Left renal pelvis (tissue), 4 donors: ENCODE results near the gene ALDH3A2. TPM values are rescaled to one million over a fixed set of nuclear protein-coding genes. Genes with fewer than 3 reads are reported as not detected.
"Not testable (repeated sequence)": the region's sequence is repeated elsewhere in the genome, so short reads cannot be mapped to it uniquely, and the experiment has no call there.

Experiments
- DNase-seq, 4 donors: peaks; one replicate each; pipeline ENCODE4 v3.0.0-alpha.2; 2013; ENCODE audit warnings: low read depth in 4 of 4, low spot score in 3 of 4
- polyA plus RNA-seq, 4 donors: library from polyadenylated mRNA; unstranded; fragments of 120-200 nt; gene quantifications; one replicate each; pipeline ENCODE4 v1.2.1, GENCODE V29; 2013; ENCODE audit not compliant: insufficient read length in 4 of 4

ALDH3A2 gene
- polyA plus RNA-seq, 4 donors, result 81.5 to 98.0 (median 94.9) TPM

- DNase-seq, result no peak
Observed at GRCh38 chr17:19676896-19677295, 28.3 kb downstream of the ALDH3A2 start.

- DNase-seq, result no peak
Observed at GRCh38 chr17:19677736-19678379, 29.3 kb downstream of the ALDH3A2 start.

GRCh38 chr17:19678581-19679453 is 30.3 kb downstream of the ALDH3A2 start:
- DNase-seq, result no peak

- no peak for DNase-seq
Observed at GRCh38 chr17:19683117-19683516, 34.6 kb downstream of the ALDH3A2 start.

GRCh38 chr17:19684909-19685580 is 36.5 kb downstream of the ALDH3A2 start:
- not testable (repeated sequence) for DNase-seq

- DNase-seq, result no peak
Observed at GRCh38 chr17:19686400-19687090, 38.0 kb downstream of the ALDH3A2 start.

GRCh38 chr17:19702217-19702641 is 53.7 kb downstream of the ALDH3A2 start:
- DNase-seq, result no peak

GRCh38 chr17:19703106-19703827 is 54.7 kb downstream of the ALDH3A2 start:
- no peak for DNase-seq

- DNase-seq, result no peak
Observed at GRCh38 chr17:19703828-19704613, 55.5 kb downstream of the ALDH3A2 start.

- no peak for DNase-seq
Observed at GRCh38 chr17:19705201-19705600, 56.6 kb downstream of the ALDH3A2 start.

GRCh38 chr17:19705771-19706770 is 57.5 kb downstream of the ALDH3A2 start:
- DNase-seq, result no peak

GRCh38 chr17:19706791-19707727 is 58.5 kb downstream of the ALDH3A2 start:
- no peak for DNase-seq

- no peak for DNase-seq
Observed at GRCh38 chr17:19707728-19708221, 59.2 kb downstream of the ALDH3A2 start.

- no peak for DNase-seq
Observed at GRCh38 chr17:19708431-19709175, 60.1 kb downstream of the ALDH3A2 start.

- DNase-seq, result no peak
Observed at GRCh38 chr17:19709841-19710240, 61.3 kb downstream of the ALDH3A2 start.

- no peak for DNase-seq
Observed at GRCh38 chr17:19712436-19713004, 64.0 kb downstream of the ALDH3A2 start.
